ENCODE results near the gene AEBP1.

- TF ChIP-seq, protein P1, sequence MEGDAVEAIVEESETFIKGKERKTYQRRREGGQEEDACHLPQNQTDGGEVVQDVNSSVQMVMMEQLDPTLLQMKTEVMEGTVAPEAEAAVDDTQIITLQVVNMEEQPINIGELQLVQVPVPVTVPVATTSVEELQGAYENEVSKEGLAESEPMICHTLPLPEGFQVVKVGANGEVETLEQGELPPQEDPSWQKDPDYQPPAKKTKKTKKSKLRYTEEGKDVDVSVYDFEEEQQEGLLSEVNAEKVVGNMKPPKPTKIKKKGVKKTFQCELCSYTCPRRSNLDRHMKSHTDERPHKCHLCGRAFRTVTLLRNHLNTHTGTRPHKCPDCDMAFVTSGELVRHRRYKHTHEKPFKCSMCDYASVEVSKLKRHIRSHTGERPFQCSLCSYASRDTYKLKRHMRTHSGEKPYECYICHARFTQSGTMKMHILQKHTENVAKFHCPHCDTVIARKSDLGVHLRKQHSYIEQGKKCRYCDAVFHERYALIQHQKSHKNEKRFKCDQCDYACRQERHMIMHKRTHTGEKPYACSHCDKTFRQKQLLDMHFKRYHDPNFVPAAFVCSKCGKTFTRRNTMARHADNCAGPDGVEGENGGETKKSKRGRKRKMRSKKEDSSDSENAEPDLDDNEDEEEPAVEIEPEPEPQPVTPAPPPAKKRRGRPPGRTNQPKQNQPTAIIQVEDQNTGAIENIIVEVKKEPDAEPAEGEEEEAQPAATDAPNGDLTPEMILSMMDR (conservative IDR thresholded peaks at IDR 0.05; ENCODE audit: low read length): no peak
- TF ChIP-seq EZH2phosphoT487 (IDR thresholded peaks at IDR 0.05; ENCODE audit: borderline replicate concordance): no peak
Observed at GRCh38 chr7:44116087-44116788, 12.1 kb downstream of the AEBP1 start.

Data from Loucy (cell line).